ENCODE data around the gene KRTAP4-9. TPM values are rescaled to one million over a fixed set of nuclear protein-coding genes. Genes with fewer than 3 reads are reported as not detected.

The KRTAP4-9 gene
- total RNA-seq, 1 donor from 2014 or later = not detected

Other genes starting within 250 kb of the KRTAP4-9 start
- not detected for gene KRT12, start 238.2 kb upstream of the KRTAP4-9 start, total RNA-seq
- not detected for gene KRT20, start 220.1 kb upstream of the KRTAP4-9 start, total RNA-seq
- gene KRT23, start 167.7 kb upstream of the KRTAP4-9 start, total RNA-seq = 0.13 TPM
- gene KRT39, start 138.4 kb upstream of the KRTAP4-9 start, total RNA-seq = not detected
- not detected for gene KRT40, start 121.1 kb upstream of the KRTAP4-9 start, total RNA-seq
- gene KRTAP3-3, start 111.2 kb upstream of the KRTAP4-9 start, total RNA-seq = not detected
- not detected for gene KRTAP3-2, start 105.5 kb upstream of the KRTAP4-9 start, total RNA-seq
- not detected for gene KRTAP3-1, start 96.3 kb upstream of the KRTAP4-9 start, total RNA-seq
- gene KRTAP1-5, start 78.2 kb upstream of the KRTAP4-9 start, total RNA-seq = not detected
- gene KRTAP1-4, start 75.2 kb upstream of the KRTAP4-9 start, total RNA-seq = not detected
- gene KRTAP1-3, start 70.5 kb upstream of the KRTAP4-9 start, total RNA-seq = not detected
- gene KRTAP1-1, start 63.9 kb upstream of the KRTAP4-9 start, total RNA-seq = not detected
- not detected for gene KRTAP2-1, start 58.1 kb upstream of the KRTAP4-9 start, total RNA-seq
- not detected for gene KRTAP2-2, start 50.2 kb upstream of the KRTAP4-9 start, total RNA-seq
- gene KRTAP2-3, start 45.3 kb upstream of the KRTAP4-9 start, total RNA-seq = not detected
- not detected for gene KRTAP2-4, start 39.5 kb upstream of the KRTAP4-9 start, total RNA-seq
- not detected for gene KRTAP4-7, start 21.2 kb upstream of the KRTAP4-9 start, total RNA-seq
- gene KRTAP4-8, start 7.2 kb upstream of the KRTAP4-9 start, total RNA-seq = not detected
- gene KRTAP4-16, start 3.2 kb upstream of the KRTAP4-9 start, total RNA-seq = not detected
- gene KRTAP4-11, start 13.0 kb downstream of the KRTAP4-9 start, total RNA-seq = not detected
- gene KRTAP4-12, start 18.8 kb downstream of the KRTAP4-9 start, total RNA-seq = not detected
- not detected for gene KRTAP4-6, start 35.2 kb downstream of the KRTAP4-9 start, total RNA-seq
- gene KRTAP4-5, start 44.4 kb downstream of the KRTAP4-9 start, total RNA-seq = not detected
- gene KRTAP4-4, start 55.4 kb downstream of the KRTAP4-9 start, total RNA-seq = not detected
- not detected for gene KRTAP4-3, start 62.8 kb downstream of the KRTAP4-9 start, total RNA-seq
- not detected for gene KRTAP4-2, start 72.8 kb downstream of the KRTAP4-9 start, total RNA-seq
- not detected for gene KRTAP4-1, start 79.5 kb downstream of the KRTAP4-9 start, total RNA-seq
- gene KRTAP9-1, start 84.5 kb downstream of the KRTAP4-9 start, total RNA-seq = not detected
- not detected for gene KRTAP9-2, start 121.3 kb downstream of the KRTAP4-9 start, total RNA-seq
- gene KRTAP9-3, start 127.1 kb downstream of the KRTAP4-9 start, total RNA-seq = not detected
- gene KRTAP9-8, start 132.6 kb downstream of the KRTAP4-9 start, total RNA-seq = not detected
- not detected for gene KRTAP9-4, start 144.3 kb downstream of the KRTAP4-9 start, total RNA-seq
- gene KRTAP9-9, start 150.0 kb downstream of the KRTAP4-9 start, total RNA-seq = not detected
- gene KRTAP9-6, start 160.0 kb downstream of the KRTAP4-9 start, total RNA-seq = not detected
- not detected for gene KRTAP9-7, start 170.3 kb downstream of the KRTAP4-9 start, total RNA-seq
- gene KRTAP29-1, start 197.5 kb downstream of the KRTAP4-9 start, total RNA-seq = not detected
- not detected for gene KRTAP16-1, start 203.9 kb downstream of the KRTAP4-9 start, total RNA-seq
- not detected for gene KRTAP17-1, start 210.3 kb downstream of the KRTAP4-9 start, total RNA-seq
- not detected for gene KRT33A, start 245.4 kb downstream of the KRTAP4-9 start, total RNA-seq

Data from cardiac septum (tissue), 1 donor.